HepG2 (cell line): Measurements from ENCODE around the gene ZFPM1. TPM values are rescaled to one million over a fixed set of nuclear protein-coding genes. Genes with fewer than 3 reads are reported as not detected.

Source experiments
- AGO2 ChIP-seq: fragments of 200-400 bp; formaldehyde crosslinking; optimal IDR thresholded peaks from 2 replicates; pipeline ENCODE3; 2017; ENCODE audit warnings: mild to moderate bottlenecking, low read depth, low read length, moderate library complexity
- CC2D1A ChIP-seq: sonication (generic); formaldehyde crosslinking; IDR thresholded peaks from 2 replicates; pipeline ENCODE4 v1.8.1; 2023; ENCODE audit warnings: mild to moderate bottlenecking, missing genetic modification reagents
- GTF3A ChIP-seq: sonication (generic); formaldehyde crosslinking; conservative IDR thresholded peaks from 2 replicates; pipeline ENCODE4 v1.4.0; 2020; ENCODE audit warnings: mild to moderate bottlenecking, missing genetic modification reagents
- KLF9 ChIP-seq: IDR thresholded peaks from 2 replicates; pipeline ENCODE4 v1.6.1; 2016; ENCODE audit warnings: low read depth
- MXD4 ChIP-seq: IDR thresholded peaks from 2 replicates; pipeline ENCODE4 v1.6.1; 2016; ENCODE audit warnings: mild to moderate bottlenecking, missing biosample characterization, missing genetic modification reagents
- SMARCC2 ChIP-seq: fragments of 450-650 bp; IDR thresholded peaks from 2 replicates; pipeline ENCODE4 v1.6.1; 2017; ENCODE audit warnings: antibody characterized with exemption, mild to moderate bottlenecking
- TEAD3 ChIP-seq: optimal IDR thresholded peaks from 2 replicates; pipeline ENCODE3; 2016; ENCODE audit warnings: borderline replicate concordance
- XRCC5 ChIP-seq: fragments of 200-400 bp; formaldehyde crosslinking; optimal IDR thresholded peaks from 2 replicates; pipeline ENCODE3; 2017; ENCODE audit warnings: mild to moderate bottlenecking, low read length
- ZNF224 ChIP-seq: sonication (generic); formaldehyde crosslinking; IDR thresholded peaks from 2 replicates; pipeline ENCODE4 v1.5.0; 2020; ENCODE audit warnings: mild to moderate bottlenecking, missing genetic modification reagents
- ZNF678 ChIP-seq: sonication (generic); formaldehyde crosslinking; IDR thresholded peaks from 2 replicates; pipeline ENCODE4 v1.4.0; 2020; ENCODE audit warnings: mild to moderate bottlenecking, missing genetic modification reagents
- ZNF772 ChIP-seq: sonication (generic); formaldehyde crosslinking; IDR thresholded peaks from 2 replicates; pipeline ENCODE4 v1.5.0; 2020; ENCODE audit warnings: mild to moderate bottlenecking, missing genetic modification reagents
- ZNF776 ChIP-seq: sonication (generic); formaldehyde crosslinking; IDR thresholded peaks from 2 replicates; pipeline ENCODE4 v1.4.0; 2020; ENCODE audit warnings: mild to moderate bottlenecking, missing genetic modification reagents
- polyA plus RNA-seq, 8 experiments: library from polyadenylated mRNA; depleted of rRNA in 3 of 8; stranded (reverse) in 7 of 8; unstranded in 1 of 8; fragments of >200 nt; fragmentation: Illumina TruSeq in 4 of 8; extraction: Trizol in 4 of 8; gene quantifications; 2 replicates each; pipeline versions ENCODE4 v1.2.1 to v1.2.3, GENCODE V29; 2011 to 2016; ENCODE audit warnings: low read depth in 4 of 8, missing spikeins in 1 of 8, mixed read lengths in 1 of 8; ENCODE audit not compliant: insufficient read depth in 1 of 8
- total RNA-seq, 5 experiments: library from RNA; depleted of rRNA; stranded (reverse); fragments of >200 nt; fragmentation: Illumina TruSeq; extraction: Trizol; gene quantifications; 2 replicates each; pipeline ENCODE4 v1.2.3, GENCODE V29; 2016; ENCODE audit warnings: low read depth in 1 of 5
- TF ChIP-seq, protein P1 (sequence below): sonication (generic); formaldehyde crosslinking; IDR thresholded peaks from one replicate; pipeline ENCODE4 v1.5.1; 2020; ENCODE audit warnings: mild to moderate bottlenecking, missing genetic modification reagents; ENCODE audit errors: not compliant biosample characterization
- TF ChIP-seq, protein P2 (sequence below): sonication (generic); formaldehyde crosslinking; IDR thresholded peaks from 2 replicates; pipeline ENCODE4 v1.5.1; 2020; ENCODE audit warnings: mild to moderate bottlenecking, missing genetic modification reagents, moderate library complexity
- TF ChIP-seq, protein P3 (sequence below): sonication (generic); formaldehyde crosslinking; IDR thresholded peaks from 2 replicates; pipeline ENCODE4 v1.4.0; 2020; ENCODE audit warnings: missing genetic modification reagents

Gene ZFPM1
- total and polyA plus RNA-seq, 2 of the 13 experiments (the other 11 are each of a cell fraction or from before 2014, with no cell fraction given) = 1.3 to 3.8 TPM

DNA sequence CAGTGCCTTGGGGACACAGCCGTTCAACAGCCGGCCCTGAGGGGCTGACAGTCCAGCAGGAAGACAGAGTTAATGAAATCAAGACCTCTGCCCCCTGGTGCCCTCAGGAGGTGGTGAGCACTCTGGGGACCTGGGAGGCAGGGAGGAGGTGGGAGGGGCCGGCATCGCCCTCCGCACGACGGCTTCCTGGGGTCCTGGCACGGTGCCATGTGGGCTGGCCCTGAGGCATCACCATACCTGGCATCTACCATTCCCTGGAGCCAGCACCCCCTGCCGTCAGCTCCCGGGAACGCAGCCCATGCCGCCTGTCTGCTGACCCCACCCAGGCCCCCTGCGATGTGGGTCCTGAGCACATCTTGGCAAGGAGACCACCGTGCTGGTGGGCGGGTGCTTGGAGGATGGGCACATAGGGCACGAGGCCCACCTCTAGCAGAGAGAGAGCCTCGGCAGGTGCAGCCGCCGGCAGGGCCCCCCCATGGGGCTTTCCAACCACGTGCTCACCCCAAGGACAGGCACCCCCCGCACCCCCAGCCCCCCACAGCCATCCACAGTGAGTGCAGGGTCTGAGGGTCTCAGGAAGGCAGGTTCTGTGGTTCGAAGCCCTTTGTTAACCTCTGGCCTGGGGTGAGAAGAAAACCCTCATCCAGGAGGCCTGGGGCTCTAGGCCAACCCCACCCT is 52.5 kb downstream of the ZFPM1 start (continued):
- 0 out of 2 replicates have a peak, but pooled peaks have one; percentile 26 for TF ChIP-seq MXD4 (CRISPR knock-in tag)
- no peak for TF ChIP-seq CC2D1A
- TF ChIP-seq, protein P1, sequence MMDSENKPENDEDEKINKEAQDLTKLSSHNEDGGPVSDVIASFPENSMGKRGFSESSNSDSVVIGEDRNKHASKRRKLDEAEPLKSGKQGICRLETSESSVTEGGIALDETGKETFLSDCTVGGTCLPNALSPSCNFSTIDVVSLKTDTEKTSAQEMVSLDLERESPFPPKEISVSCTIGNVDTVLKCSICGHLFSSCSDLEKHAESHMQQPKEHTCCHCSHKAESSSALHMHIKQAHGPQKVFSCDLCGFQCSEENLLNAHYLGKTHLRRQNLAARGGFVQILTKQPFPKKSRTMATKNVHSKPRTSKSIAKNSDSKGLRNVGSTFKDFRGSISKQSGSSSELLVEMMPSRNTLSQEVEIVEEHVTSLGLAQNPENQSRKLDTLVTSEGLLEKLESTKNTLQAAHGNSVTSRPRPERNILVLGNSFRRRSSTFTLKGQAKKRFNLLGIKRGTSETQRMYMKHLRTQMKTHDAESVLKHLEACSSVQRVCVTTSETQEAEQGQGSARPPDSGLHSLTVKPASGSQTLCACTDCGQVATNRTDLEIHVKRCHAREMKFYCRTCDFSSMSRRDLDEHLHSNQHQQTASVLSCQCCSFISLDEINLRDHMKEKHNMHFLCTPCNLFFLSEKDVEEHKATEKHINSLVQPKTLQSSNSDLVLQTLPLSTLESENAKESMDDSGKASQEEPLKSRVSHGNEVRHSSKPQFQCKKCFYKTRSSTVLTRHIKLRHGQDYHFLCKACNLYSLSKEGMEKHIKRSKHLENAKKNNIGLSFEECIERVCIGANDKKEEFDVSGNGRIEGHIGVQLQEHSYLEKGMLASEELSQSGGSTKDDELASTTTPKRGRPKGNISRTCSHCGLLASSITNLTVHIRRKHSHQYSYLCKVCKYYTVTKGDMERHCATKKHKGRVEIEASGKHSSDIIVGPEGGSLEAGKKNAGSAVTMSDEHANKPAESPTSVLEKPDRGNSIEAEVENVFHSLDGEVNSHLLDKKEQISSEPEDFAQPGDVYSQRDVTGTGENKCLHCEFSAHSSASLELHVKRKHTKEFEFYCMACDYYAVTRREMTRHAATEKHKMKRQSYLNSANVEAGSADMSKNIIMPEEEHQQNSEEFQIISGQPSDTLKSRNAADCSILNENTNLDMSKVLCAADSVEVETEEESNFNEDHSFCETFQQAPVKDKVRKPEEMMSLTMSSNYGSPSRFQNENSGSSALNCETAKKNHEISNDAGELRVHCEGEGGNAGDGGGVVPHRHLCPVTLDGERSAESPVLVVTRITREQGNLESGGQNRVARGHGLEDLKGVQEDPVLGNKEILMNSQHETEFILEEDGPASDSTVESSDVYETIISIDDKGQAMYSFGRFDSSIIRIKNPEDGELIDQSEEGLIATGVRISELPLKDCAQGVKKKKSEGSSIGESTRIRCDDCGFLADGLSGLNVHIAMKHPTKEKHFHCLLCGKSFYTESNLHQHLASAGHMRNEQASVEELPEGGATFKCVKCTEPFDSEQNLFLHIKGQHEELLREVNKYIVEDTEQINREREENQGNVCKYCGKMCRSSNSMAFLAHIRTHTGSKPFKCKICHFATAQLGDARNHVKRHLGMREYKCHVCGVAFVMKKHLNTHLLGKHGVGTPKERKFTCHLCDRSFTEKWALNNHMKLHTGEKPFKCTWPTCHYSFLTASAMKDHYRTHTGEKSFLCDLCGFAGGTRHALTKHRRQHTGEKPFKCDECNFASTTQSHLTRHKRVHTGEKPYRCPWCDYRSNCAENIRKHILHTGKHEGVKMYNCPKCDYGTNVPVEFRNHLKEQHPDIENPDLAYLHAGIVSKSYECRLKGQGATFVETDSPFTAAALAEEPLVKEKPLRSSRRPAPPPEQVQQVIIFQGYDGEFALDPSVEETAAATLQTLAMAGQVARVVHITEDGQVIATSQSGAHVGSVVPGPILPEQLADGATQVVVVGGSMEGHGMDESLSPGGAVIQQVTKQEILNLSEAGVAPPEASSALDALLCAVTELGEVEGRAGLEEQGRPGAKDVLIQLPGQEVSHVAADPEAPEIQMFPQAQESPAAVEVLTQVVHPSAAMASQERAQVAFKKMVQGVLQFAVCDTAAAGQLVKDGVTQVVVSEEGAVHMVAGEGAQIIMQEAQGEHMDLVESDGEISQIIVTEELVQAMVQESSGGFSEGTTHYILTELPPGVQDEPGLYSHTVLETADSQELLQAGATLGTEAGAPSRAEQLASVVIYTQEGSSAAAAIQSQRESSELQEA (CRISPR knock-in tag) = no peak
- TF ChIP-seq TEAD3 (CRISPR knock-in tag) = peak; percentile 10
- 0 out of 2 replicates have a peak, but pooled peaks have one; percentile 36 for TF ChIP-seq ZNF224
- 0 out of 2 replicates have a peak, but pooled peaks have one; percentile 60 for TF ChIP-seq GTF3A (CRISPR knock-in tag)
- TF ChIP-seq, protein P2, sequence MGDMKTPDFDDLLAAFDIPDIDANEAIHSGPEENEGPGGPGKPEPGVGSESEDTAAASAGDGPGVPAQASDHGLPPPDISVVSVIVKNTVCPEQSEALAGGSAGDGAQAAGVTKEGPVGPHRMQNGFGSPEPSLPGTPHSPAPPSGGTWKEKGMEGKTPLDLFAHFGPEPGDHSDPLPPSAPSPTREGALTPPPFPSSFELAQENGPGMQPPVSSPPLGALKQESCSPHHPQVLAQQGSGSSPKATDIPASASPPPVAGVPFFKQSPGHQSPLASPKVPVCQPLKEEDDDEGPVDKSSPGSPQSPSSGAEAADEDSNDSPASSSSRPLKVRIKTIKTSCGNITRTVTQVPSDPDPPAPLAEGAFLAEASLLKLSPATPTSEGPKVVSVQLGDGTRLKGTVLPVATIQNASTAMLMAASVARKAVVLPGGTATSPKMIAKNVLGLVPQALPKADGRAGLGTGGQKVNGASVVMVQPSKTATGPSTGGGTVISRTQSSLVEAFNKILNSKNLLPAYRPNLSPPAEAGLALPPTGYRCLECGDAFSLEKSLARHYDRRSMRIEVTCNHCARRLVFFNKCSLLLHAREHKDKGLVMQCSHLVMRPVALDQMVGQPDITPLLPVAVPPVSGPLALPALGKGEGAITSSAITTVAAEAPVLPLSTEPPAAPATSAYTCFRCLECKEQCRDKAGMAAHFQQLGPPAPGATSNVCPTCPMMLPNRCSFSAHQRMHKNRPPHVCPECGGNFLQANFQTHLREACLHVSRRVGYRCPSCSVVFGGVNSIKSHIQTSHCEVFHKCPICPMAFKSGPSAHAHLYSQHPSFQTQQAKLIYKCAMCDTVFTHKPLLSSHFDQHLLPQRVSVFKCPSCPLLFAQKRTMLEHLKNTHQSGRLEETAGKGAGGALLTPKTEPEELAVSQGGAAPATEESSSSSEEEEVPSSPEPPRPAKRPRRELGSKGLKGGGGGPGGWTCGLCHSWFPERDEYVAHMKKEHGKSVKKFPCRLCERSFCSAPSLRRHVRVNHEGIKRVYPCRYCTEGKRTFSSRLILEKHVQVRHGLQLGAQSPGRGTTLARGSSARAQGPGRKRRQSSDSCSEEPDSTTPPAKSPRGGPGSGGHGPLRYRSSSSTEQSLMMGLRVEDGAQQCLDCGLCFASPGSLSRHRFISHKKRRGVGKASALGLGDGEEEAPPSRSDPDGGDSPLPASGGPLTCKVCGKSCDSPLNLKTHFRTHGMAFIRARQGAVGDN (CRISPR knock-in tag) = peak; percentile 33; the same call in 1 of the 2 replicates
- TF ChIP-seq XRCC5 = peak; percentile 74
- 0 out of 2 replicates have a peak, but pooled peaks have one; percentile 14 for TF ChIP-seq KLF9 (CRISPR knock-in tag)
- TF ChIP-seq SMARCC2 = no peak
- 0 out of 2 replicates have a peak, but pooled peaks have one; percentile 11 for TF ChIP-seq ZNF678 (CRISPR knock-in tag)
- peak; percentile 59 for TF ChIP-seq AGO2
- 0 out of 2 replicates have a peak, but pooled peaks have one; percentile 50 for TF ChIP-seq ZNF772 (CRISPR knock-in tag)
- TF ChIP-seq ZNF776 (CRISPR knock-in tag) = no peak
- TF ChIP-seq, protein P3, sequence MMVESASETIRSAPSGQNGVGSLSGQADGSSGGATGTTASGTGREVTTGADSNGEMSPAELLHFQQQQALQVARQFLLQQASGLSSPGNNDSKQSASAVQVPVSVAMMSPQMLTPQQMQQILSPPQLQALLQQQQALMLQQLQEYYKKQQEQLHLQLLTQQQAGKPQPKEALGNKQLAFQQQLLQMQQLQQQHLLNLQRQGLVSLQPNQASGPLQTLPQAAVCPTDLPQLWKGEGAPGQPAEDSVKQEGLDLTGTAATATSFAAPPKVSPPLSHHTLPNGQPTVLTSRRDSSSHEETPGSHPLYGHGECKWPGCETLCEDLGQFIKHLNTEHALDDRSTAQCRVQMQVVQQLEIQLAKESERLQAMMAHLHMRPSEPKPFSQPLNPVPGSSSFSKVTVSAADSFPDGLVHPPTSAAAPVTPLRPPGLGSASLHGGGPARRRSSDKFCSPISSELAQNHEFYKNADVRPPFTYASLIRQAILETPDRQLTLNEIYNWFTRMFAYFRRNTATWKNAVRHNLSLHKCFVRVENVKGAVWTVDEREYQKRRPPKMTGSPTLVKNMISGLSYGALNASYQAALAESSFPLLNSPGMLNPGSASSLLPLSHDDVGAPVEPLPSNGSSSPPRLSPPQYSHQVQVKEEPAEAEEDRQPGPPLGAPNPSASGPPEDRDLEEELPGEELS = no peak; the same call in 1 of the 2 replicates
